ENCODE data around the gene RPLP2. TPM values are rescaled to one million over a fixed set of nuclear protein-coding genes. Genes with fewer than 3 reads are reported as not detected.
A peak's percentile ranks its signal among the peaks of the same experiment; 100 is the strongest.

Gene RPLP2
- total RNA-seq, 1 experiment from 2014 or later = 2,582 TPM

DNA sequence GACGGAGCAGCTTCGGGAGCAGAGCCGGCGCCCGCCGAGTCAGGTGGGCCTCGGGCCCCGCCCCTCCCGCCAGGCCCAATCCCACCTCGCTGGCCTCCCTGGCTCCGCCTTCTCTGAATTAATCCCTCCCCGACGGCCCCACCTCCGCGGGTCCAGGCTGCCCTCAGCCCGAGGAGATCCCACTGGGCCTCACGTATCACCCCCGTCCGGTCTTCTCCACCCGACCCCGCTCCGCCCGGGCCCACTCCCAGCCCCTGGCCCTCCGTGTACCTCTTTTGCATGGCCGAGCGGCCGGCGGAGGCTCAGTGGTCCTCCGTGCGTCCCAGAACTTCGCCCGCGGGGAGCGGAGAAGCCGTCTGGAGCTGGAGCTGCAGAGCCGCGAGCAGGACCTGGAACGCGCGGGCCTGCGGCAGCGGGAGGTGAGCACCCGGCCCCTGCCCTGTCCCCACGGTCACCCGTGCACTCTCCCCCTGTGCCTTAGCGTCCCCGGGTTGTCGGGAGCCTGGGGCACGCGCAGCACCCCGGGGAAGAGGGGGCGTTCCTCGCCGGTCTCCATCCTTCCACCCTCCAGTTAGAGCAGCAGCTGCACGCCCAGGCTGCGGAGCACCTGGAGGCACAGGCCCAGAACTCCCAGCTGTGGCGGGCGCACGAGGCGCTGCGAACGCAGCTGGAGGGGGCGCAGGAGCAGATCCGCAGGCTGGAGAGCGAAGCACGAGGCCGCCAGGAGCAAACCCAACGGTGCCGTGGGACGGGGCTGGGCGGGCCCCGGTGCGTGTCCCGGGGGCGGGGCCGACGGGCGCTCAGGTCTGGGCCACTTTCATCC is 20.7 kb downstream of the RPLP2 start (continued):
- TF ChIP-seq, protein P1, sequence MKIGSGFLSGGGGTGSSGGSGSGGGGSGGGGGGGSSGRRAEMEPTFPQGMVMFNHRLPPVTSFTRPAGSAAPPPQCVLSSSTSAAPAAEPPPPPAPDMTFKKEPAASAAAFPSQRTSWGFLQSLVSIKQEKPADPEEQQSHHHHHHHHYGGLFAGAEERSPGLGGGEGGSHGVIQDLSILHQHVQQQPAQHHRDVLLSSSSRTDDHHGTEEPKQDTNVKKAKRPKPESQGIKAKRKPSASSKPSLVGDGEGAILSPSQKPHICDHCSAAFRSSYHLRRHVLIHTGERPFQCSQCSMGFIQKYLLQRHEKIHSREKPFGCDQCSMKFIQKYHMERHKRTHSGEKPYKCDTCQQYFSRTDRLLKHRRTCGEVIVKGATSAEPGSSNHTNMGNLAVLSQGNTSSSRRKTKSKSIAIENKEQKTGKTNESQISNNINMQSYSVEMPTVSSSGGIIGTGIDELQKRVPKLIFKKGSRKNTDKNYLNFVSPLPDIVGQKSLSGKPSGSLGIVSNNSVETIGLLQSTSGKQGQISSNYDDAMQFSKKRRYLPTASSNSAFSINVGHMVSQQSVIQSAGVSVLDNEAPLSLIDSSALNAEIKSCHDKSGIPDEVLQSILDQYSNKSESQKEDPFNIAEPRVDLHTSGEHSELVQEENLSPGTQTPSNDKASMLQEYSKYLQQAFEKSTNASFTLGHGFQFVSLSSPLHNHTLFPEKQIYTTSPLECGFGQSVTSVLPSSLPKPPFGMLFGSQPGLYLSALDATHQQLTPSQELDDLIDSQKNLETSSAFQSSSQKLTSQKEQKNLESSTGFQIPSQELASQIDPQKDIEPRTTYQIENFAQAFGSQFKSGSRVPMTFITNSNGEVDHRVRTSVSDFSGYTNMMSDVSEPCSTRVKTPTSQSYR (CRISPR knock-in tag; IDR thresholded peaks at IDR 0.05) = no peak
- TF ChIP-seq, protein P2, sequence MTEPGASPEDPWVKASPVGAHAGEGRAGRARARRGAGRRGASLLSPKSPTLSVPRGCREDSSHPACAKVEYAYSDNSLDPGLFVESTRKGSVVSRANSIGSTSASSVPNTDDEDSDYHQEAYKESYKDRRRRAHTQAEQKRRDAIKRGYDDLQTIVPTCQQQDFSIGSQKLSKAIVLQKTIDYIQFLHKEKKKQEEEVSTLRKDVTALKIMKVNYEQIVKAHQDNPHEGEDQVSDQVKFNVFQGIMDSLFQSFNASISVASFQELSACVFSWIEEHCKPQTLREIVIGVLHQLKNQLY (CRISPR knock-in tag; IDR thresholded peaks at IDR 0.05) = no peak
- TF ChIP-seq EMX1 (CRISPR knock-in tag; IDR thresholded peaks at IDR 0.05) (no peak), ZNF317 (CRISPR knock-in tag; IDR thresholded peaks at IDR 0.05; ENCODE audit: borderline replicate concordance, low read depth) (no peak), MYBL2 (CRISPR knock-in tag; IDR thresholded peaks at IDR 0.05) (no peak), CREM (CRISPR knock-in tag; IDR thresholded peaks at IDR 0.05) (no peak), GTF2I (CRISPR knock-in tag; conservative IDR thresholded peaks at IDR 0.05) (no peak), JUN (CRISPR knock-in tag; IDR thresholded peaks at IDR 0.05) (no peak), NR1H2 (CRISPR knock-in tag; IDR thresholded peaks at IDR 0.05) (no peak), MXD4 (CRISPR knock-in tag; IDR thresholded peaks at IDR 0.05; ENCODE audit: borderline replicate concordance) (no peak), ZNF263 (CRISPR knock-in tag; IDR thresholded peaks at IDR 0.05; ENCODE audit: low read depth) (no peak), SMAD3 (CRISPR knock-in tag; IDR thresholded peaks at IDR 0.05; ENCODE audit: borderline replicate concordance) (0 out of 2 replicates have a peak, but pooled peaks have one; percentile 20), FOXK1 (CRISPR knock-in tag; IDR thresholded peaks at IDR 0.05) (no peak), IRF2 (CRISPR knock-in tag; IDR thresholded peaks at IDR 0.05; ENCODE audit: borderline replicate concordance, low read depth) (no peak), ZNF232 (CRISPR knock-in tag; IDR thresholded peaks at IDR 0.05) (no peak), PRRX2 (CRISPR knock-in tag; IDR thresholded peaks at IDR 0.05) (no peak)
- TF ChIP-seq, protein P3, sequence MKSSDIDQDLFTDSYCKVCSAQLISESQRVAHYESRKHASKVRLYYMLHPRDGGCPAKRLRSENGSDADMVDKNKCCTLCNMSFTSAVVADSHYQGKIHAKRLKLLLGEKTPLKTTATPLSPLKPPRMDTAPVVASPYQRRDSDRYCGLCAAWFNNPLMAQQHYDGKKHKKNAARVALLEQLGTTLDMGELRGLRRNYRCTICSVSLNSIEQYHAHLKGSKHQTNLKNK (CRISPR knock-in tag; IDR thresholded peaks at IDR 0.05) = no peak
- TF ChIP-seq, protein P4, sequence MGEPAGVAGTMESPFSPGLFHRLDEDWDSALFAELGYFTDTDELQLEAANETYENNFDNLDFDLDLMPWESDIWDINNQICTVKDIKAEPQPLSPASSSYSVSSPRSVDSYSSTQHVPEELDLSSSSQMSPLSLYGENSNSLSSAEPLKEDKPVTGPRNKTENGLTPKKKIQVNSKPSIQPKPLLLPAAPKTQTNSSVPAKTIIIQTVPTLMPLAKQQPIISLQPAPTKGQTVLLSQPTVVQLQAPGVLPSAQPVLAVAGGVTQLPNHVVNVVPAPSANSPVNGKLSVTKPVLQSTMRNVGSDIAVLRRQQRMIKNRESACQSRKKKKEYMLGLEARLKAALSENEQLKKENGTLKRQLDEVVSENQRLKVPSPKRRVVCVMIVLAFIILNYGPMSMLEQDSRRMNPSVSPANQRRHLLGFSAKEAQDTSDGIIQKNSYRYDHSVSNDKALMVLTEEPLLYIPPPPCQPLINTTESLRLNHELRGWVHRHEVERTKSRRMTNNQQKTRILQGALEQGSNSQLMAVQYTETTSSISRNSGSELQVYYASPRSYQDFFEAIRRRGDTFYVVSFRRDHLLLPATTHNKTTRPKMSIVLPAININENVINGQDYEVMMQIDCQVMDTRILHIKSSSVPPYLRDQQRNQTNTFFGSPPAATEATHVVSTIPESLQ (CRISPR knock-in tag; IDR thresholded peaks at IDR 0.05) = no peak
- TF ChIP-seq, protein P5, sequence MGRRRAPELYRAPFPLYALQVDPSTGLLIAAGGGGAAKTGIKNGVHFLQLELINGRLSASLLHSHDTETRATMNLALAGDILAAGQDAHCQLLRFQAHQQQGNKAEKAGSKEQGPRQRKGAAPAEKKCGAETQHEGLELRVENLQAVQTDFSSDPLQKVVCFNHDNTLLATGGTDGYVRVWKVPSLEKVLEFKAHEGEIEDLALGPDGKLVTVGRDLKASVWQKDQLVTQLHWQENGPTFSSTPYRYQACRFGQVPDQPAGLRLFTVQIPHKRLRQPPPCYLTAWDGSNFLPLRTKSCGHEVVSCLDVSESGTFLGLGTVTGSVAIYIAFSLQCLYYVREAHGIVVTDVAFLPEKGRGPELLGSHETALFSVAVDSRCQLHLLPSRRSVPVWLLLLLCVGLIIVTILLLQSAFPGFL (CRISPR knock-in tag; IDR thresholded peaks at IDR 0.05; ENCODE audit: borderline replicate concordance) = no peak
- TF ChIP-seq, protein P6, sequence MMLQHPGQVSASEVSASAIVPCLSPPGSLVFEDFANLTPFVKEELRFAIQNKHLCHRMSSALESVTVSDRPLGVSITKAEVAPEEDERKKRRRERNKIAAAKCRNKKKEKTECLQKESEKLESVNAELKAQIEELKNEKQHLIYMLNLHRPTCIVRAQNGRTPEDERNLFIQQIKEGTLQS (CRISPR knock-in tag; conservative IDR thresholded peaks at IDR 0.05) = no peak
- TF ChIP-seq, protein P7, sequence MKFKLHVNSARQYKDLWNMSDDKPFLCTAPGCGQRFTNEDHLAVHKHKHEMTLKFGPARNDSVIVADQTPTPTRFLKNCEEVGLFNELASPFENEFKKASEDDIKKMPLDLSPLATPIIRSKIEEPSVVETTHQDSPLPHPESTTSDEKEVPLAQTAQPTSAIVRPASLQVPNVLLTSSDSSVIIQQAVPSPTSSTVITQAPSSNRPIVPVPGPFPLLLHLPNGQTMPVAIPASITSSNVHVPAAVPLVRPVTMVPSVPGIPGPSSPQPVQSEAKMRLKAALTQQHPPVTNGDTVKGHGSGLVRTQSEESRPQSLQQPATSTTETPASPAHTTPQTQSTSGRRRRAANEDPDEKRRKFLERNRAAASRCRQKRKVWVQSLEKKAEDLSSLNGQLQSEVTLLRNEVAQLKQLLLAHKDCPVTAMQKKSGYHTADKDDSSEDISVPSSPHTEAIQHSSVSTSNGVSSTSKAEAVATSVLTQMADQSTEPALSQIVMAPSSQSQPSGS (CRISPR knock-in tag; IDR thresholded peaks at IDR 0.05; ENCODE audit: borderline replicate concordance, low read depth) = no peak
- TF ChIP-seq, protein P8, sequence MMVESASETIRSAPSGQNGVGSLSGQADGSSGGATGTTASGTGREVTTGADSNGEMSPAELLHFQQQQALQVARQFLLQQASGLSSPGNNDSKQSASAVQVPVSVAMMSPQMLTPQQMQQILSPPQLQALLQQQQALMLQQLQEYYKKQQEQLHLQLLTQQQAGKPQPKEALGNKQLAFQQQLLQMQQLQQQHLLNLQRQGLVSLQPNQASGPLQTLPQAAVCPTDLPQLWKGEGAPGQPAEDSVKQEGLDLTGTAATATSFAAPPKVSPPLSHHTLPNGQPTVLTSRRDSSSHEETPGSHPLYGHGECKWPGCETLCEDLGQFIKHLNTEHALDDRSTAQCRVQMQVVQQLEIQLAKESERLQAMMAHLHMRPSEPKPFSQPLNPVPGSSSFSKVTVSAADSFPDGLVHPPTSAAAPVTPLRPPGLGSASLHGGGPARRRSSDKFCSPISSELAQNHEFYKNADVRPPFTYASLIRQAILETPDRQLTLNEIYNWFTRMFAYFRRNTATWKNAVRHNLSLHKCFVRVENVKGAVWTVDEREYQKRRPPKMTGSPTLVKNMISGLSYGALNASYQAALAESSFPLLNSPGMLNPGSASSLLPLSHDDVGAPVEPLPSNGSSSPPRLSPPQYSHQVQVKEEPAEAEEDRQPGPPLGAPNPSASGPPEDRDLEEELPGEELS (CRISPR knock-in tag; IDR thresholded peaks at IDR 0.05) = peak; percentile 67
- TF ChIP-seq, protein P9, sequence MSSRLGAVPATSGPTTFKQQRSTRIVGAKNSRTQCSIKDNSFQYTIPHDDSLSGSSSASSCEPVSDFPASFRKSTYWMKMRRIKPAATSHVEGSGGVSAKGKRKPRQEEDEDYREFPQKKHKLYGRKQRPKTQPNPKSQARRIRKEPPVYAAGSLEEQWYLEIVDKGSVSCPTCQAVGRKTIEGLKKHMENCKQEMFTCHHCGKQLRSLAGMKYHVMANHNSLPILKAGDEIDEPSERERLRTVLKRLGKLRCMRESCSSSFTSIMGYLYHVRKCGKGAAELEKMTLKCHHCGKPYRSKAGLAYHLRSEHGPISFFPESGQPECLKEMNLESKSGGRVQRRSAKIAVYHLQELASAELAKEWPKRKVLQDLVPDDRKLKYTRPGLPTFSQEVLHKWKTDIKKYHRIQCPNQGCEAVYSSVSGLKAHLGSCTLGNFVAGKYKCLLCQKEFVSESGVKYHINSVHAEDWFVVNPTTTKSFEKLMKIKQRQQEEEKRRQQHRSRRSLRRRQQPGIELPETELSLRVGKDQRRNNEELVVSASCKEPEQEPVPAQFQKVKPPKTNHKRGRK (CRISPR knock-in tag; IDR thresholded peaks at IDR 0.05; ENCODE audit: borderline replicate concordance) = no peak
- TF ChIP-seq, protein P10, sequence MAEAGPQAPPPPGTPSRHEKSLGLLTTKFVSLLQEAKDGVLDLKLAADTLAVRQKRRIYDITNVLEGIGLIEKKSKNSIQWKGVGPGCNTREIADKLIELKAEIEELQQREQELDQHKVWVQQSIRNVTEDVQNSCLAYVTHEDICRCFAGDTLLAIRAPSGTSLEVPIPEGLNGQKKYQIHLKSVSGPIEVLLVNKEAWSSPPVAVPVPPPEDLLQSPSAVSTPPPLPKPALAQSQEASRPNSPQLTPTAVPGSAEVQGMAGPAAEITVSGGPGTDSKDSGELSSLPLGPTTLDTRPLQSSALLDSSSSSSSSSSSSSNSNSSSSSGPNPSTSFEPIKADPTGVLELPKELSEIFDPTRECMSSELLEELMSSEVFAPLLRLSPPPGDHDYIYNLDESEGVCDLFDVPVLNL (CRISPR knock-in tag; IDR thresholded peaks at IDR 0.05; ENCODE audit: borderline replicate concordance, low read depth) = no peak
